NCI-H460 (cell line): ENCODE results near the gene DOC2A. TPM values are rescaled to one million over a fixed set of nuclear protein-coding genes. Genes with fewer than 3 reads are reported as not detected.

Source experiments
- DNase-seq: peaks from one replicate; pipeline ENCODE4 v3.0.0-alpha.2; 2016; ENCODE audit warnings: low read depth; ENCODE audit errors: extremely low read depth
- total RNA-seq: library from RNA; depleted of rRNA; stranded (reverse); fragments of >200 nt; shearing (Covaris generic); gene quantifications from 2 replicates; pipeline ENCODE4 v1.2.3, GENCODE V29; 2014

The DOC2A gene
- total RNA-seq, 1 experiment from 2014 or later = 1.1 TPM

DNA sequence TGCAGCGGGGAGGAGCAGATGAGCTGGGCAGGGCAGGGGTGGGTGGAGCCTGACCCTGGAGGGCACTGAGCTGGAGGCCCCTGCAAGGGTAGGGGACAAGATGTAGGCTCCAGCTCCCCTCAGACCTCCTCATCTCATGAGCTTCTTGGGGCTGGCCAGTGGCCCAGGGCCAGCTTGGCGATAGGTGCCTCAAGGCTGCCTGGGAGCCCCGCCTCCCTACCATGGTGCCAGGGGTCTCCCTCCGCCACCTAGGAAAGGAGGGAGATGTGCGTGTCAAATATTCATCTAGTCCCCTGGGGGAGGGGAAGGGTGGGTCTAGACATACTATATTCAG lies 19.3 kb downstream of the DOC2A start:
- no peak for DNase-seq

DNA sequence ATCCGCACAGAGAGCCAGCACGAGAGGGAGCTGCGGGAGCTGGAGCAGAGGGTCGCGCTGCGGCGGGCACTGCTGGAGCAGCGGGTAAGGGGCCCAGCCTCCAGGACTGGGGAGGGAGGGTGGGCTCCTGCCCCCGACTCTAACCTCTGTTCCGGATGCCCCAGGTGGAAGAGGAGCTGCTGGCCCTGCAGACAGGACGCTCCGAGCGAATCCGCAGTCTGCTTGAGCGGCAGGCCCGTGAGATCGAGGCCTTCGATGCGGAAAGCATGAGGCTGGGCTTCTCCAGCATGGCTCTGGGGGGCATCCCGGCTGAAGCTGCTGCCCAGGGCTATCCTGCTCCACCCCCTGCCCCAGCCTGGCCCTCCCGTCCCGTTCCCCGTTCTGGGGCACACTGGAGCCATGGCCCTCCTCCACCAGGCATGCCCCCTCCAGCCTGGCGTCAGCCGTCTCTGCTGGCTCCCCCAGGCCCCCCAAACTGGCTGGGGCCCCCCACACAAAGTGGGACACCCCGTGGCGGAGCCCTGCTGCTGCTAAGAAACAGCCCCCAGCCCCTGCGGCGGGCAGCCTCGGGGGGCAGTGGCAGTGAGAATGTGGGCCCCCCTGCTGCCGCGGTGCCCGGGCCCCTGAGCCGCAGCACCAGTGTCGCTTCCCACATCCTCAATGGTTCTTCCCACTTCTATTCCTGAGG lies 19.8 kb downstream of the DOC2A start:
- no peak for DNase-seq

DNA sequence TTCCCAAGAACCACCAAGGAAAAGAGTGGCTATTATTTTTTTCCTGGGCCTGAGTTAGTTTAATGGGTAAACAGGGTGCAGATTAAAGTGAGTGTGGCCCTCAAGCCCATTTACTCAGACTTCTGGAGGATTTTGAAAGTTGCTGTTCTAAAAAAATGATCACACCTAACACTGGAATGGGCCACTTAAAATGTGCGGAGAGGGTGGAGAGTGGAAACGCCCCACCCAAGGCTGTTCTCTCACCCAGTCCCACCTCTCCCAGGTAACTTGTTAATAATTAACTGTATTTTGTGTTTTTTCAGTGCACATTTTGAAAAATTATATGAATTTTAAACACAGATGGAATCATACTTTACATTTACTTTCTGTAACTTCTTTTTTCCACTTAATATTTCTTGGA lies 20.8 kb downstream of the DOC2A start:
- no peak for DNase-seq

DNA sequence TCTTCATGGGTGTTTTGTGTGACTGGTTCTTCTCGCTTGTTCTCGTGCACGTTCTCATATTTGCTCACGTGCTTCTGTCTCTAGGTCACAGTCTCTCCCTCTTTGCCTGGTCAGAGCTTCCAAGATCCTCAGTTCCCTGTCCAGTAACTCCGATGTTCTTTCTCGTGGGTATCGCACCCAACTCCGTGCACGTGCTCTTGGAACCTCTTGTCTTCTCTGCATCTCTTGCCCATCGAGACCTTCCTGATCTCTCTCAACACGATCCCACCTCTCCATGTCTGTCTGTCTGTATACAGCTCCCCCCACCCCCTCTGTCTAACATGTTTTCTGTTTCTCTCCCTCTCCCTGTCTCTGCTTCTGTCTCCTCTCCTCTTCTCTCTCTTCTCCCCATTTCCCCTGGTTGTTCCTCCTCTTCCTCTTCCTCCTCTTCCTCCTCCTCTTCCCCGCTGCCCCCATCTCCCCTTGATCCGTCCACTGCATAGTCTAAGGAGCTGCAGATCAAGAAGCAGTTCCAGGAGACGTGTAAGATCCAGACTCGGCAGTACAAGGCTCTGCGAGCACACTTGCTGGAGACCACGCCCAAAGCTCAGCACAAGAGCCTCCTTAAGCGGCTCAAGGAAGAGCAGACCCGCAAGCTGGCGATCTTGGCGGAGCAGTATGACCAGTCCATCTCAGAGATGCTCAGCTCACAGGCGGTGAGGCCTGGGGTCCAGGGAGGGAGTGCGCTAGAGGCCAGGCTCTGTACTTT lies 21.5 kb downstream of the DOC2A start:
- no peak for DNase-seq

DNA sequence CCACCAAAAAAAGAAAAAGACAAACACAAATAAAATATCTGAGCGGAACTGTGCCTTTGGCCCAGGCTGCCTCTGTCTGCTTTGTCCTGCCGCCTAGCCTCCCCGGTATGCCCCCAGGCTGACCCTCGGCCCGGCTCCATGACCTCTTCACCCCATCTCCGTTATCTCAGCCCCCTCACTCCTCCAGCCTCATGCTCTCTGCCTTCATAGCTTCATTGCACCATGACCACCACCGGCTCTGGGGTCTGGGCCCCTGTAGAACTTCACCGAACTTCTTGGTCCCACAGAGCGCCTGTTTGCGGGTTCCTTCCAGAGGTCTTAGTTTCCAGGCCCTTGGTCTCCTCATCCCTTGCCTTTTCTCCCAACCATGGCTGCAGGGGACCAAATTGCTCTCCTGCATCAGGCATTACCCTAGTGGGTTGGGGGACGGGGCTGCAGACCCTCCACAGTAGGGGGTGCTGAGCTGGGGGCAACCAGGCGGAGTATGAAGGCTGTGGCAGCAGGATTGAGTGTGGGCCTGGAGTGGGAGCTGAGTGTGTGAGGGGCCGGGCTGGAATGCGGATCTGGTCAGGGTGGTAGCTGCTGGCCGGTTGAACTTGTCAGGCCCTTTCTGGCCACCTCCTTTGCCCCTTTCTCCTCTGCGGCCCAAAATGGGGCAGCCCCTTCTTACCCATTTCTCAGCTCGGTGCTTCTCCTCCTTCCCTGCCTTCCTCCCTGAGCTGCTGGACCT lies 22.3 kb downstream of the DOC2A start:
- DNase-seq = no peak

DNA sequence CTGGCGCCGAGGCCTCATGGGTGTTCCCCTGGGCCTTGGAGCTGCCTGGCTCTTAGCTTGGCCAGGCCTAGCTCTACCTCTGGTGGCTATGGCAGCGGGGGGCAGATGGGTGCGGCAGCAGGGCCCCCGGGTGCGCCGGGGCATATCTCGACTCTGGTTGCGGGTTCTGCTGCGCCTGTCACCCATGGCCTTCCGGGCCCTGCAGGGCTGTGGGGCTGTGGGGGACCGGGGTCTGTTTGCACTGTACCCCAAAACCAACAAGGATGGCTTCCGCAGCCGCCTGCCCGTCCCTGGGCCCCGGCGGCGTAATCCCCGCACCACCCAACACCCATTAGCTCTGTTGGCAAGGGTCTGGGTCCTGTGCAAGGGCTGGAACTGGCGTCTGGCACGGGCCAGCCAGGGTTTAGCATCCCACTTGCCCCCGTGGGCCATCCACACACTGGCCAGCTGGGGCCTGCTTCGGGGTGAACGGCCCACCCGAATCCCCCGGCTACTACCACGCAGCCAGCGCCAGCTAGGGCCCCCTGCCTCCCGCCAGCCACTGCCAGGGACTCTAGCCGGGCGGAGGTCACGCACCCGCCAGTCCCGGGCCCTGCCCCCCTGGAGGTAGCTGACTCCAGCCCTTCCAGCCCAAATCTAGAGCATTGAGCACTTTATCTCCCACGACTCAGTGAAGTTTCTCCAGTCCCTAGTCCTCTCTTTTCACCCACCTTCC lies 23.3 kb downstream of the DOC2A start:
- no peak for DNase-seq

DNA sequence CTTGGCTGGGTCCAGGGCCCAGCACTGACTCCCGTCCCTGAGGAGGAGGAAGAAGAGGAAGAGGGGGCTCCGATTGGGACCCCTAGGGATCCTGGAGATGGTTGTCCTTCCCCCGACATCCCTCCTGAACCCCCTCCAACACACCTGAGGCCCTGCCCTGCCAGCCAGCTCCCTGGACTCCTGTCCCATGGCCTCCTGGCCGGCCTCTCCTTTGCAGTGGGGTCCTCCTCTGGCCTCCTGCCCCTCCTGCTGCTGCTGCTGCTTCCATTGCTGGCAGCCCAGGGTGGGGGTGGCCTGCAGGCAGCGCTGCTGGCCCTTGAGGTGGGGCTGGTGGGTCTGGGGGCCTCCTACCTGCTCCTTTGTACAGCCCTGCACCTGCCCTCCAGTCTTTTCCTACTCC lies 23.9 kb downstream of the DOC2A start:
- no peak for DNase-seq

DNA sequence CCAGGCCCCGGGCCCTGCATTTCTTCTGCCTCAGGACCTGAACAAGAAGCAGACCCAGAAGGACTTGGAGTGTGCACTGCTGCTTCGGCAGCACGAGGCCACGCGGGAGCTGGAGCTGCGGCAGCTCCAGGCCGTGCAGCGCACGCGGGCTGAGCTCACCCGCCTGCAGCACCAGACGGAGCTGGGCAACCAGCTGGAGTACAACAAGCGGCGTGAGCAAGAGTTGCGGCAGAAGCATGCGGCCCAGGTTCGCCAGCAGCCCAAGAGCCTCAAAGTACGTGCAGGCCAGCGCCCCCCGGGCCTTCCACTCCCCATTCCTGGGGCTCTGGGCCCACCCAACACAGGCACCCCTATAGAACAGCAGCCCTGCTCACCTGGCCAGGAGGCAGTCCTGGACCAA lies 24.6 kb downstream of the DOC2A start:
- DNase-seq = no peak

DNA sequence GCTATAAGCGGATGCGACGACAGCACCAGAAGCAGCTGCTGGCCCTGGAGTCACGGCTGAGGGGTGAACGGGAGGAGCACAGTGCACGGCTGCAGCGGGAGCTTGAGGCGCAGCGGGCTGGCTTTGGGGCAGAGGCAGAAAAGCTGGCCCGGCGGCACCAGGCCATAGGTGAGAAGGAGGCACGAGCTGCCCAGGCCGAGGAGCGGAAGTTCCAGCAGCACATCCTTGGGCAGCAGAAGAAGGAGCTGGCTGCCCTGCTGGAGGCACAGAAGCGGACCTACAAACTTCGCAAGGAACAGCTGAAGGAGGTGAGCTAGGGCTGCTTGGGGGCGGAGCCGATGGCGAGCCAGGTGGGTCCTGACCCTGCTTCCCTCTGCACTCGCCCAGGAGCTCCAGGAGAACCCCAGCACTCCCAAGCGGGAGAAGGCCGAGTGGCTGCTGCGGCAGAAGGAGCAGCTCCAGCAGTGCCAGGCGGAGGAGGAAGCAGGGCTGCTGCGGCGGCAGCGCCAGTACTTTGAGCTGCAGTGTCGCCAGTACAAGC lies 25.5 kb downstream of the DOC2A start:
- DNase-seq = no peak

DNA sequence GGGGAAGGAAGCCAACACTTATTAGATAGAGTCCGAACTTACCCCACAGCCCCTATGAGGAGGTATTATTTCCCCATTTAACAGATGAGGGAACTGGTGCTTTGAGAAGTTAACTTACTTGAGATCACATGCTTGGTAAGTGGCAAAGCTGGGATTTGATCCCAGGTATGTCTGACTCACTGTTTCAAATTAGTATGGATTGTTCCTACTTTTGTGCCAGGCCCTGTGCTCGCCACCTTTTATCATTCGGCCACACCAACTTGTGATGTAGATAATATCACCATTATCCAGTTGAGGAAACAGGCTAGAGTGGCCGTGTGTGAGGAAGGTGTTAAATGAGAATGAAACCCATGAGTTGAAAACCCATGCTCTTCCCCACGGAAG lies 26.1 kb downstream of the DOC2A start:
- DNase-seq = no peak

DNA sequence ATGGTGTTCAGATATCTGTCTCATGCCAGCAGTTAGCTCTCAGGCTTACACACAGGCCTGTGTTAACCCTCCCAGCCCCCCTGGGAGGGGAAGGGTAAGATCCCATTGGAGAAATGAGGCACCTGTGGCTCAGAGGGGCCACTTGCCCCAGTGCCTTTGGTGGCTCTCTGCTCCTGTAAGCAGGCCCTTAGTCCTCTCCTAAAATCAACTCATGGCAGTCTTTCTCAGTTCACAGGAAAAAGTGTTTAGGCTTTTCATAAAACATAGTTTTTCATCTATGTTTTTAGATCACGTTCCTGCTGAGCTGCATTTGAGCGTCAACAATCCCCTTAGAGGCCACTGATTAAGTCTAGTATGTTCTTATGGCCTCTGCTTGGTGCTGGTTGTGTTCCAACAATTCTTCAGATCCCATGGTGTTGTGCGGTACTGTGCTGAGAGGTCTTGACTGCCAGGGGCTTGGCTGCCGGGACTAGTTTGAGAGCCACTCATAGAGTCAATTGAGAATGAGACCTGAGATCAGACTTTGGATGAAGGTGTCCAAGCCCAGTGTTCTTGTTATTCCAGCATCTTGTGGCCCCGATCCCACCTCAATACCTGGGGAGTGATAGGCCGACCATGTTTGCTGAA lies 26.6 kb downstream of the DOC2A start:
- no peak for DNase-seq

DNA sequence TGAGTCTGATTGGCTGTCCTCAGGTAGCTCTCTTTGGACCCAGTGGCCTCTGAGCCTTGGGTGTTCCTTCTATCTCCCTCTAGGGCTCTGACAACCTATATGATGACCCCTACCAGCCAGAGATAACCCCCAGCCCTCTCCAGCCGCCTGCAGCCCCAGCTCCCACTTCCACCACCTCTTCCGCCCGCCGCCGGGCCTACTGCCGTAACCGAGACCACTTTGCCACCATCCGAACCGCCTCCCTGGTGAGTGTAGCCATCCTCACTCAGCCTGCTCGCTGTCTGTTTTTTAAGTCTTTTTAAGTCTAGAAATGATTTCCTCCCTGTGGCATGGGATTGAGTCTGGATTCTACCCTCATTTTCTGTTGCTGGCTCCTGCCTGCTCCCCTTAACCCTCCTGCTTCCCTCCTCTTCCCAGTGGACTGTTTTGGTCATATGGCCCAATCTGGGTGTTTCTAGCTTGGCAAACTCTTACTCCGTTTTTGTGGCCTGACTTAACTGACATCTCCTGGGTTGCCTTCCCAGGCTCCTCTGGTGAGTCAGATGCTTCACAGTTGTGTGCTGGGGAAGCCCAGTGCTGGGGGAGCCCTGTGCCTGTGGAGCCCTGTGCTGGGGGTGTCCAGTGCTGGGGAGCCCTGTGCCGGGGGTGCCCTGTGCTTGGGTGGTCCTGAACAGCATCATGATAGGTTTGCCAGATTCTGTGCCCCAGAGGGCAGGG lies 27.2 kb downstream of the DOC2A start:
- no peak for DNase-seq

DNA sequence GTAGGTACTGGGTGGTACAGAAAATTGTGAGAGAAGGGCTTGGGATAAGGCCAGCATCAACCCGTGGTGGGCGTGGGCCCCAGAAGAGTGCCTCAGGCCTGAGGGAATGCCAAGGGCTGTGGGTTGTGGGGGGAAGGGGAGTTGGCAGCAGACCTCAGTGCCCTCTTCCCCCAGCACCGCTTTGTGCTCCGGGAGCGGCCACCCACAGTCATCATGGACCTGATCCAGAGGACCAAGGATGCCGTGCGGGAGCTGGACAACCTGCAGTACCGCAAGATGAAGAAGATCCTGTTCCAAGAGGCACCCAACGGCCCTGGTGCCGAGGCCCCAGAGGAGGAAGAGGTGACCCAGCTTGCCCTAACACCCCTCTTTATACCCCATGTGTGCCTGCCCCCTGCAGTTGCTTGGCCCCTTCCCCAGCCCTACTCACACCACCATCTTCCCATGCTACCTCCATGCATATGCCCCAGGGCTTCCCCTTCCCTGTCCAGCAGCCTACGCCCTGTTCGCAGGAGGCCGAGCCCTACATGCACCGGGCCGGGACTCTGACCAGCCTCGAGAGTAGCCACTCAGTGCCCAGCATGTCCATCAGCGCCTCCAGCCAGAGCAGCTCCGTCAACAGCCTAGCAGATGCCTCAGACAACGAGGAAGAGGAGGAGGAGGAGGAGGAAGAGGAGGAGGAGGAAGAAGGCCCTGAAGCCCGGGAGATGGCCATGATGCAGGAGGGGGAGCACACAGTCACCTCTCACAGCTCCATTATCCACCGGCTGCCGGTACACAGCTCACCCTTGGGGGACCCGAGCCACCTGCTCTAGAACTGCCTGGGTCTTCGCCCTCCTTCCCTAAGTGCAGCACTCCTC lies 28.0 kb downstream of the DOC2A start:
- no peak for DNase-seq

DNA sequence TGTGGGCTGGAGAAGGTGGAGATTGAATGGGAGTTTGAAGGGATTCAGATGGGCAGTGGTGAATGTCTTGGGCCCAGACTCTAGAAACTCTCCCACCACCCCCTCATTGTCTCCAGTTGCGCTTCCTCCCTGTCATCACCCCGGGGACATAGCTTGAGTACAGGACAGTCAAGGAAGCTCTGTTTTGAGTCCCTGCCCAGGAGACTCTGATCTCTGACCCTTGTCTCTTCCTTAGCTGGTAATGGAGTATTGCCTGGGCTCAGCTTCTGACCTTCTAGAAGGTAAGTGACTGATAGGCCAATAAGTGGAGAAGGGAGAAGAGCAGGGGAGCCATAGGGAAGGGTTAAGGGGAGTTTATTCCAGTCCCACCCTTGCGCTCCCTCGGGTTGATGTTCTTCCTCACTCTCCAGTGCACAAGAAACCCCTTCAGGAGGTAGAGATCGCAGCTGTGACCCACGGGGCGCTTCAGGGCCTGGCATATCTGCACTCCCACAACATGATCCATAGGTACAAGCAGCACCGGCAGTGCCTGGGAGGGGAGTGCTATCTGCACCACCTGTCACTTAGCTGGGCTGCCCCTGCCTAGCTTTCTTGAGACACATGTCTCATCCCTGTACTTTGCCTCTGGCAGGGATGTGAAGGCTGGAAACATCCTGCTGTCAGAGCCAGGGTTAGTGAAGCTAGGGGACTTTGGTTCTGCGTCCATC lies 32.1 kb downstream of the DOC2A start:
- DNase-seq = no peak

DNA sequence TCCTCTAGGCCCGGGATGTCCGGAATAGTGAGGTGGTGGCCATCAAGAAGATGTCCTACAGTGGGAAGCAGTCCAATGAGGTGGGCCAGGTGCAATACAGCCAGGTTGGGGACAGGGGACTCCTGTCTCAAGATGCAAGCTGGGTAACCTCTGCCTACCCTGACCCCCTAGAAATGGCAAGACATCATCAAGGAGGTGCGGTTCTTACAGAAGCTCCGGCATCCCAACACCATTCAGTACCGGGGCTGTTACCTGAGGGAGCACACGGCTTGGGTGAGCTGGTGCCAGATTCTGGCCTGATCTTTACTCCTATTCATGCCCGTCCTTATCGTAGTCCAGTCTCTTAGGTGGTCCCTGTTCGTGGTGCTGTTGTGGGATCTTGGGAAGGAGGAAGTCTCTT lies 32.7 kb downstream of the DOC2A start:
- no peak for DNase-seq

DNA sequence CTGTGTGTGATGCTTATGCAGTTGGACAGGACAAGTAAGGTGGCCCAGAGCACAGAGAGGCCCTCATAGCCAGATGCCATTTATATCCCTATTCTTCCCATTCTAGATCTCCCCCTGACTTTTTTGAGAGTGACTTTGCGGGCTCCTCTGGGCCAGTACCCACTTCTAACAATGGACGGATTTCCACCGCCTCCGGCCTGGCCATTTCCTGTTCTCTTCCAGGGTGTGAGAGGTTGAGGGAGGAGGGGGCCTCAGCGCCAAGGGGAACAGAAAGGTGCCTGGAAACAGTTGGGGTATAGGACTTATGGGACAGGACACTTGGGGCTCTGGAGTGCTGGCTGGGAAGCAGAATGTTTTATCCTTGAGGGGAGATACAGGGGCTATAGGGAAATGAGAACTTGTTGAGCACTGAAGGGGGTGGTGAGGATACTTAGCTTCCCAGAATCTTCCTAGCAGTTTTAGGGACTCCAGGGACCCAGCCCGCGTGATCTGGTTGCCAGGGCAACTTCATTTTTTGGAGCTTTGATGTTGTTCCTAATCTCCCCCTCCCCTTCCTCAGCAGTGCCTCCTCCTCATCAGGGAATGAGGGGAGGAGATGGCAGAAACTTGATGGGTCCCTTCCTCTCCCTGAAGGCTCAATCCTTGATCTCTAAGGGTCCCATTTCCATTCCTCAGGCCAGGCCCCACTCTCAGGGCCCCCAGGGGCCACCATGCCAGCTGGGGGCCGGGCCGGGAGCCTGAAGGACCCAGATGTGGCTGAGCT lies 33.6 kb downstream of the DOC2A start:
- DNase-seq = no peak

DNA sequence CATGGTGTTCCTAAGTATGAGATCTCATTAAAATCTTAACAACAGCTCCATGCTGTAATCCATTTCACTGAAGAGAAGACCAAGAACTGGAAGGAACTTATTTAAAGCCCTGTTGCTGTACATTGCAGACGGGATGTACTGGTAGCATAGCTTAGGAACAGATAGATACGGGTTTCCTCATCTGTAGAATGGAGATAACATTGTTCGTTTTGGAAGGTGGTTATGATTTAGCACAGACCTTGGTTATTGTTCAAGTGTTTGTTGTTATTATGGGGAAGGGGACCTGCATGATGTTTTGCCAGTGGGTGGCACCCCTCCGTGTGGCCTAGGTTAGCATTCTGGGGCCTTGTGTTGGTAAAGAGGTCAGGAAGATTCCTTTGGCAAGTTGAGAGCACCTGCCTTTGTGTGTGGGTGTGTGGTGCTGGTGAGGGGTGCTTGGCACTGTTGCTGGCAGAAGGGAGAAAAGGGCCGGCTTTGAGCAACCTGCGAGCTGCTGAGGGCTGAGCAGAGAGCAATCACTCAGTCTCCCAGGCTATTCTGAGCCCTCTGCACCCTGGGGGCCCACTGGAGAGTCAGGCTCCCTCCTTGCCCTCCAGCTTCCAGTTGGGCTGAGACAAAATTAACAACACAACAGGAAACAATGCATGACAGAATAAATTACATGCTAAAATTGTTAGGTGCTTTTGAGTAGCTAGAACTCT lies 34.9 kb downstream of the DOC2A start:
- no peak for DNase-seq
